H1 (cell line): ENCODE results near the gene FARSB. TPM values are rescaled to one million over a fixed set of nuclear protein-coding genes. Genes with fewer than 3 reads are reported as not detected.

Source experiments
- CTCF ChIA-PET: fragments of 300-600 bp; sonication (Branson Sonifier 250); formaldehyde crosslinking; loops from one replicate; lab custom pipeline; 2021; ENCODE audit not compliant: partially characterized antibody; lab: Charles Lee
- POLR2A ChIA-PET: fragments of 300-600 bp; sonication (Branson Sonifier 250); formaldehyde crosslinking; loops from one replicate; lab custom pipeline; 2021; ENCODE audit warnings: inconsistent platforms; ENCODE audit not compliant: partially characterized antibody; lab: Charles Lee
- DNase-seq, 2 experiments: peaks; one replicate each; pipeline versions ENCODE4 v3.0.0 to v3.0.0-alpha.2; 2010 to 2022; ENCODE audit warnings: low spot score in 2 of 2, low read depth in 1 of 2, mixed read lengths in 1 of 2
- FAIRE-seq: peaks from 2 replicates; lab custom pipeline; 2011; peaks lifted over from hg19 to GRCh38; lab: Jason Lieb, UNC
- H2AFZ ChIP-seq: 2 replicates; pipeline ENCODE4 v1.8.1; 2012; ENCODE audit warnings: low read length, inconsistent platforms
- H2AK5ac ChIP-seq: 2 replicates; pipeline ENCODE4 v1.6.1; 2013; ENCODE audit warnings: low read depth, low read length
- H2BK120ac ChIP-seq: replicated peaks from 2 replicates; pipeline ENCODE3; 2013; ENCODE audit warnings: low read depth, low read length, inconsistent platforms
- H2BK12ac ChIP-seq: 2 replicates; pipeline ENCODE4 v1.6.1; 2013; ENCODE audit warnings: low read depth, low read length
- H2BK15ac ChIP-seq: 2 replicates; pipeline ENCODE4 v1.6.1; 2013; ENCODE audit warnings: low read length
- H2BK20ac ChIP-seq: 2 replicates; pipeline ENCODE4 v1.6.1; 2013; ENCODE audit warnings: low read length
- H2BK5ac ChIP-seq: 2 replicates; pipeline ENCODE4 v1.6.1; 2013; ENCODE audit warnings: low read depth, low read length
- H3K14ac ChIP-seq: 2 replicates; pipeline ENCODE4 v1.6.1; 2013; ENCODE audit warnings: inconsistent platforms; ENCODE audit not compliant: insufficient read length
- H3K18ac ChIP-seq: 2 replicates; pipeline ENCODE4 v1.6.1; 2013; ENCODE audit warnings: low read length; ENCODE audit errors: extremely low read depth
- H3K23ac ChIP-seq: 2 replicates; pipeline ENCODE4 v1.6.1; 2013; ENCODE audit warnings: inconsistent platforms; ENCODE audit not compliant: insufficient read length
- H3K23me2 ChIP-seq: 2 replicates; pipeline ENCODE4 v1.6.1; 2013; ENCODE audit warnings: low read depth, low read length
- H3K27ac ChIP-seq: 2 replicates; pipeline ENCODE4 v1.6.1; 2011; ENCODE audit warnings: low read depth, low read length, inconsistent platforms
- H3K27me3 ChIP-seq, 4 experiments: replicated peaks in 1 of 4; 1 replicate in 1 of 4; 2 replicates in 3 of 4; pipeline versions ENCODE4 v1.6.1 to v1.8.1; 2011 to 2013; ENCODE audit warnings: low read length in 3 of 4, mild to moderate bottlenecking in 3 of 4, inconsistent platforms in 2 of 4, mixed read lengths in 2 of 4, moderate library complexity in 1 of 4; ENCODE audit not compliant: control insufficient read depth in 3 of 4, insufficient read depth in 3 of 4; ENCODE audit errors: extremely low read depth in 1 of 4
- H3K36me3 ChIP-seq, 4 experiments: 2 replicates each; pipeline versions ENCODE4 v1.6.1 to v1.8.1; 2011 to 2013; ENCODE audit warnings: mild to moderate bottlenecking in 4 of 4, low read length in 3 of 4, moderate library complexity in 2 of 4, control low read depth in 1 of 4, inconsistent platforms in 1 of 4; ENCODE audit not compliant: insufficient read depth in 4 of 4, control insufficient read depth in 2 of 4
- H3K4ac ChIP-seq: replicated peaks from 2 replicates; pipeline ENCODE3; 2013; ENCODE audit warnings: low read length, low read depth, mixed read lengths, inconsistent platforms; ENCODE audit not compliant: insufficient read length
- H3K4me1 ChIP-seq, 4 experiments: replicated peaks in 1 of 4; 1 replicate in 1 of 4; 2 replicates in 3 of 4; pipeline versions ENCODE4 v1.6.1 to v1.8.1; 2011 to 2013; ENCODE audit warnings: low read length in 3 of 4, inconsistent platforms in 2 of 4, mixed read lengths in 1 of 4; ENCODE audit not compliant: insufficient read depth in 4 of 4, control insufficient read depth in 3 of 4
- H3K4me2 ChIP-seq, 2 experiments: 2 replicates each; pipeline versions ENCODE4 v1.6.1 to v1.8.1; 2011 to 2013; ENCODE audit warnings: low read depth in 2 of 2, low read length in 2 of 2, control low read depth in 1 of 2, inconsistent platforms in 1 of 2, mild to moderate bottlenecking in 1 of 2; ENCODE audit not compliant: insufficient read depth in 1 of 2
- H3K4me3 ChIP-seq, 4 experiments: fragments of 200-600, 300-600 bp in 1 of 4; sonication (generic), shearing (Covaris generic), sonication (Bioruptor Twin) in 1 of 4; 2 replicates each; pipeline versions ENCODE4 v1.5.1 to v1.8.1; 2011 to 2016; ENCODE audit warnings: low read length in 4 of 4, low read depth in 3 of 4, control low read depth in 2 of 4, inconsistent platforms in 2 of 4, mild to moderate bottlenecking in 2 of 4, mixed read lengths in 1 of 4, moderate library complexity in 1 of 4; ENCODE audit not compliant: insufficient read depth in 2 of 4; ENCODE audit errors: extremely low read depth in 1 of 4
- H3K56ac ChIP-seq: replicated peaks from 2 replicates; pipeline ENCODE3; 2013; ENCODE audit warnings: low read depth, mild to moderate bottlenecking, mixed read lengths, low read length, inconsistent platforms; ENCODE audit not compliant: insufficient read length
- H3K79me1 ChIP-seq: 2 replicates; pipeline ENCODE4 v1.6.1; 2013; ENCODE audit warnings: low read depth, low read length, control low read depth
- H3K79me2 ChIP-seq, 2 experiments: 2 replicates each; pipeline versions ENCODE4 v1.6.1 to v1.8.1; 2012 to 2013; ENCODE audit warnings: low read length in 2 of 2, mild to moderate bottlenecking in 2 of 2, inconsistent platforms in 1 of 2; ENCODE audit not compliant: insufficient read depth in 2 of 2, control insufficient read depth in 1 of 2
- H3K9ac ChIP-seq, 4 experiments: replicated peaks in 1 of 4; 1 replicate in 1 of 4; 2 replicates in 3 of 4; pipeline versions ENCODE4 v1.6.1 to v1.8.1; 2011 to 2013; ENCODE audit warnings: low read depth in 3 of 4, low read length in 3 of 4, control low read depth in 2 of 4, mild to moderate bottlenecking in 2 of 4, moderate library complexity in 2 of 4, inconsistent platforms in 1 of 4; ENCODE audit errors: extremely low read depth in 1 of 4
- H3K9me3 ChIP-seq, 2 experiments: 2 replicates each; pipeline versions ENCODE4 v1.6.1 to v1.8.1; 2012 to 2013; ENCODE audit warnings: mild to moderate bottlenecking in 2 of 2, moderate library complexity in 2 of 2, control low read depth in 1 of 2, inconsistent platforms in 1 of 2, low read depth in 1 of 2, low read length in 1 of 2, mixed read lengths in 1 of 2; ENCODE audit not compliant: insufficient read depth in 2 of 2
- H4K20me1 ChIP-seq, 2 experiments: replicated peaks in 1 of 2; 2 replicates each; pipeline versions ENCODE3 to v1.8.1; 2011 to 2013; ENCODE audit warnings: inconsistent platforms in 2 of 2, low read length in 2 of 2, mild to moderate bottlenecking in 1 of 2; ENCODE audit not compliant: insufficient read depth in 2 of 2, control insufficient read depth in 1 of 2
- H4K5ac ChIP-seq: 2 replicates; pipeline ENCODE4 v1.6.1; 2013; ENCODE audit warnings: low read length, low read depth, mixed read lengths, inconsistent platforms; ENCODE audit not compliant: insufficient read length
- H4K8ac ChIP-seq: 2 replicates; pipeline ENCODE4 v1.8.0; 2013; ENCODE audit warnings: mild to moderate bottlenecking, moderate library complexity, low read length, inconsistent platforms; ENCODE audit not compliant: insufficient read depth; ENCODE audit errors: extremely low read depth
- H4K91ac ChIP-seq: replicated peaks from 2 replicates; pipeline ENCODE3; 2013; ENCODE audit warnings: low read length, mixed read lengths, inconsistent platforms; ENCODE audit not compliant: insufficient read length
- BCL11A ChIP-seq, 2 experiments: IDR thresholded peaks; one replicate each; pipeline ENCODE4 v1.6.1; 2011; ENCODE audit warnings: low read depth in 2 of 2, low read length in 2 of 2, mild to moderate bottlenecking in 2 of 2
- MAFK ChIP-seq: IDR thresholded peaks from 2 replicates; pipeline ENCODE4 v1.6.1; 2012; ENCODE audit warnings: low read depth, mild to moderate bottlenecking, improper control_type of control experiment, low read length
- POU5F1 ChIP-seq: IDR thresholded peaks from 2 replicates; pipeline ENCODE4 v1.6.1; 2011; ENCODE audit warnings: low read depth, mild to moderate bottlenecking, low read length, moderate library complexity
- RFX5 ChIP-seq: IDR thresholded peaks from 2 replicates; pipeline ENCODE4 v1.6.1; 2011; ENCODE audit warnings: low read depth, low read length, improper control_type of control experiment, borderline replicate concordance
- RXRA ChIP-seq: IDR thresholded peaks from 2 replicates; pipeline ENCODE4 v1.6.1; 2011; ENCODE audit warnings: low read depth, mild to moderate bottlenecking, low read length, moderate library complexity; ENCODE audit not compliant: insufficient read depth
- SAP30 ChIP-seq: fragments of 300-600 bp; sonication (generic); IDR thresholded peaks from 2 replicates; pipeline ENCODE4 v1.7.1; 2012; ENCODE audit warnings: low read length, moderate library complexity, mild to moderate bottlenecking, inconsistent platforms; ENCODE audit not compliant: insufficient read depth, insufficient replicate concordance
- SIN3A ChIP-seq, 2 experiments: IDR thresholded peaks in 1 of 2; conservative IDR thresholded peaks in 1 of 2; 2 replicates each; pipeline ENCODE4 v1.6.1; 2011 to 2012; ENCODE audit warnings: low read length in 2 of 2, improper control_type of control experiment in 1 of 2, low read depth in 1 of 2, mild to moderate bottlenecking in 1 of 2
- SIX5 ChIP-seq: IDR thresholded peaks from 2 replicates; pipeline ENCODE4 v1.6.1; 2011; ENCODE audit warnings: mild to moderate bottlenecking, low read depth, low read length
- YY1 ChIP-seq: IDR thresholded peaks from 2 replicates; pipeline ENCODE4 v1.6.1; 2011; ENCODE audit warnings: low read depth, mild to moderate bottlenecking, low read length
- WGBS, 2 experiments: shearing (Covaris generic) in 1 of 2; methylation state at CpG; one replicate each; pipeline versions ENCODE4 v1.1.6 to v1.1.7; 2013 to 2015; ENCODE audit warnings: low lambda C conversion rate in 2 of 2, mixed read lengths in 2 of 2, inconsistent platforms in 1 of 2, low coverage in 1 of 2, missing lambda C conversion rate in 1 of 2; ENCODE audit not compliant: insufficient replicate concordance in 2 of 2, insufficient coverage in 1 of 2, insufficient read length in 1 of 2; ENCODE audit errors: extremely low coverage in 1 of 2, missing lambda C conversion rate in 1 of 2; 5-methylcytosine and 5-hydroxymethylcytosine counted together
- polyA plus RNA-seq, 7 experiments: library from polyadenylated mRNA; depleted of rRNA in 3 of 7; stranded (reverse) in 5 of 7; unstranded in 2 of 7; fragments of >200 nt in 5 of 7; fragments of 200-250 nt in 2 of 7; gene quantifications; 1 replicate in 5 of 7; 2 replicates in 1 of 7; 4 replicates in 1 of 7; pipeline versions ENCODE4 v1.2.1 to v1.2.3, GENCODE V29; 2011 to 2013; ENCODE audit warnings: missing spikeins in 2 of 7, mixed read lengths in 2 of 7
- total RNA-seq: library from RNA; stranded (reverse); fragmentation: NEBNext Ultra II Directional; extraction: Animal tissue kit (Norgen Biotek cat#: 25700); gene quantifications from 2 replicates; pipeline ENCODE4 v1.2.1, GENCODE V29; 2021

The FARSB gene
- total and polyA plus RNA-seq, 2 of the 8 experiments (the other 6 are each of a cell fraction or from before 2014, with no cell fraction given) = 21.0 to 37.9 TPM

DNA sequence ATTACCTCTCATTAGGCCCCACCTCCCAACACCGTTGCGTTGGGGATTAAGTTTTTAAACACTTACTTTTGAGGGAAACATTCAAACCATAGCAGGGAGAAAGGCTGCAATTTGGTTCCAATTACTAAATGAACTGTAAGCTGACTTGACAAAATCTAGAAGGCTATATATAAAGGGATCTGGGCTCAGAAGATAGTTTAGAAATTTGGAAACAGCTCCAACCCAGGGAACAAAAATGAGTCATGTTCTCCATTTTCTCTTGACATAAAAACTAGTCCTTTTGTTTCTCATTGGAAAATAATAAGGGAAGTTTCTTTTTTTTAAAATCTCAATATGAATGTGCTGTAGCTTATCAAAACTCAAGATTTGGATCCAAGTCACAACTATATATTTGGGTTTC is 33.0 kb upstream of the FARSB start:
- no peak overlapping the region for H2AK5ac ChIP-seq
- H4K8ac ChIP-seq = no peak overlapping the region
- H4K5ac ChIP-seq = no peak overlapping the region
- no peaks in the 10 kb centered on the region for H3K36me3 ChIP-seq
- H3K56ac ChIP-seq = no peak overlapping the region
- no peaks in the 10 kb centered on the region for H3K79me1 ChIP-seq
- H3K14ac ChIP-seq = no peak overlapping the region
- H4K20me1 ChIP-seq = no peaks in the 10 kb centered on the region
- no peaks in the 10 kb centered on the region for H3K9me3 ChIP-seq
- no peak overlapping the region for H3K4me3 ChIP-seq
- no peak overlapping the region for H3K4me2 ChIP-seq
- no peak overlapping the region for H3K23ac ChIP-seq
- WGBS, 2 experiments = 80% methylated on average over 2 of the region's 2 CpGs; no CpG with 5 or more reads in 1 of the 2 experiments
- DNase-seq (no peak), FAIRE-seq (no peak)
- H2BK5ac ChIP-seq = no peak overlapping the region
- no peak overlapping the region for H3K27ac ChIP-seq
- H3K23me2 ChIP-seq = no peaks in the 10 kb centered on the region
- no peak overlapping the region for H3K4ac ChIP-seq
- H2AFZ ChIP-seq = no peak overlapping the region
- no peaks in the 10 kb centered on the region for H3K4me1 ChIP-seq
- ChIA-PET POLR2A (no interaction called here), CTCF (interaction anchor here (0.6 to 10.6 kb wide), 8 partner anchors 15 to 270 kb away, joined by 3 to 124 read pairs (median 4); no protein-coding TSS in a partner anchor)
- H2BK20ac ChIP-seq = no peak overlapping the region
- no peak overlapping the region for H4K91ac ChIP-seq
- H2BK12ac ChIP-seq = no peak overlapping the region
- H3K27me3 ChIP-seq = no peaks in the 10 kb centered on the region
- H3K9ac ChIP-seq = no peak overlapping the region
- H3K18ac ChIP-seq = no peak overlapping the region
- H3K79me2 ChIP-seq = no peaks in the 10 kb centered on the region
- H2BK120ac ChIP-seq = no peak overlapping the region
- H2BK15ac ChIP-seq = no peak overlapping the region; the same call in 1 of the 2 replicates
- no peak for TF ChIP-seq BCL11A (IDR thresholded peaks at IDR 0.05; ENCODE audit: low read depth in 2 of 2, low read length in 2 of 2)
- TF ChIP-seq YY1 = no peak
- TF ChIP-seq SIN3A (conservative IDR thresholded peaks at IDR 0.05 in 1 of 2, IDR thresholded peaks at IDR 0.05 in 1 of 2; ENCODE audit: low read depth in 1 of 2, low read length in 2 of 2) = no peak
- TF ChIP-seq POU5F1 = no peak
- TF ChIP-seq RXRA = no peak
- TF ChIP-seq RFX5 = no peak
- no peak for TF ChIP-seq SIX5
- no peak for TF ChIP-seq SAP30
- TF ChIP-seq MAFK = no peak
